Measurements from ENCODE around the gene B9D1. TPM values are rescaled to one million over a fixed set of nuclear protein-coding genes. Genes with fewer than 3 reads are reported as not detected.

The B9D1 gene
- total and polyA plus RNA-seq, 8 donors: 10.9 to 22.8 (median 16.8) TPM; not detected in 2

GRCh38 chr17:19325542-19325941 is 37.0 kb downstream of the B9D1 start:
- peaks cover 0 to 4% (median 0%) of the 10 kb centered on the region in 4 donors for H3K9me3 ChIP-seq
- no peak for TF ChIP-seq POLR2A (IDR thresholded peaks at IDR 0.05)
- no peak for TF ChIP-seq CTCF (IDR thresholded peaks at IDR 0.05)
- no peak for TF ChIP-seq POLR2AphosphoS5 (IDR thresholded peaks at IDR 0.05)
- no peak for TF ChIP-seq EP300 (IDR thresholded peaks at IDR 0.05)
- H3K4me3 ChIP-seq: no peak overlapping the region
- H3K27me3 ChIP-seq: no peaks in the 10 kb centered on the region
- peaks cover 0 to 51% (median 45%) of the 10 kb centered on the region in 4 donors for H3K36me3 ChIP-seq
- H3K27ac ChIP-seq: no peak overlapping the region
- DNase-seq: no peak
- no peaks in the 10 kb centered on the region for H3K4me1 ChIP-seq
- intact Hi-C loops (cut with DNase I; ENCODE audit: low total_unique reads): no loop called here

DNA sequence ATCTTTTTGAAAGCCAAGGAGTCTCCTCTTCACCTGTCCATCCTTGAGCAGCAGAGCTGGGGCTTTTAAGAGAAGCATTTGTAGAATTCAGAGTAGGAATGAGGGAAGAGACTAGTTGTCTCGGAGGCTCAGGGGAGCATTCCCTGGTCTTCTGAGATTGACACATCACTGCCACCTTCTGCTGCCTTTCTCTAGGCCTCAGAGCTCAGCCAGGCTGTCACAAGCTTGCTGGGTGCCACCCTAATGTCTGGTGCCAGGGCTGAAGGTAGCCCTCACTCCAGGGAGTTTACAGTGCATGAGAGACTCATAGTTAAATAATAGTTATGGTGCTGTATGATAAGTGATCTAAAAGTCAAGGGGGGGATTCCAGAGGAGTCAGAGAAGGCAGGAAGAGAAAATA is 39.7 kb downstream of the B9D1 start:
- DNase-seq: no peak
- WGBS, 5 donors: 90 to 100% (median 92%) methylated on average over 1 of the region's 1 CpG
- H3K4me3 ChIP-seq: no peak overlapping the region
- no peak overlapping the region for H3K27ac ChIP-seq
- H3K9me3 ChIP-seq: peaks cover 0 to 4% (median 0%) of the 10 kb centered on the region in 4 donors
- H3K27me3 ChIP-seq: no peaks in the 10 kb centered on the region
- H3K4me1 ChIP-seq: no peaks in the 10 kb centered on the region
- TF ChIP-seq POLR2AphosphoS5 (IDR thresholded peaks at IDR 0.05): no peak
- no peak for TF ChIP-seq EP300 (IDR thresholded peaks at IDR 0.05)
- TF ChIP-seq CTCF (IDR thresholded peaks at IDR 0.05): no peak
- TF ChIP-seq POLR2A (IDR thresholded peaks at IDR 0.05): no peak
- peaks cover 0 to 29% (median 25%) of the 10 kb centered on the region in 4 donors for H3K36me3 ChIP-seq
- intact Hi-C loops (cut with DNase I; ENCODE audit: low total_unique reads): no loop called here

DNA sequence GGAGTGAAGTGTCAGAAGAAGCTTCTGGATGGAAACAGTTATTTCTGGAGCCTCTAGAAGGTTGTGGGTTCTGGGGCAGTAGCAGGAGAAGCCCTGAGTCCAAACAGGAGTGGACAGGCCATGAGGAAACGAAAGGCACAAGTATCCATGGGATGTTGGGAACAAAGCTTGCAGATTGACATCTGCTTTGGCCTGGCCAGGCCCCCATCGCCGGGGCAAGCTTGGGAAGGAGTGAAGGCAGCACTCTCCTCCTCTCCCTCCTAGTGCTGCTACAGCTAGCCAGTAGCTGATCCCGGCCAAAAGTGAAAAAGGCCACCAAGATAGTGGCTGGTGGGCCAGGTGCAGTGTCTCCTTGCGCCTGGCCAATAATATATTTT is 40.4 kb downstream of the B9D1 start:
- H3K9me3 ChIP-seq: peaks cover 0 to 4% (median 0%) of the 10 kb centered on the region in 4 donors
- WGBS, 5 donors: 74 to 98% (median 93%) methylated on average over 5 of the region's 5 CpGs
- H3K4me3 ChIP-seq: no peak overlapping the region
- H3K36me3 ChIP-seq: peaks cover 0 to 33% (median 29%) of the 10 kb centered on the region in 4 donors
- intact Hi-C loops (cut with DNase I; ENCODE audit: low total_unique reads): no loop called here
- DNase-seq: no peak
- TF ChIP-seq POLR2A (IDR thresholded peaks at IDR 0.05) (no peak), POLR2AphosphoS5 (IDR thresholded peaks at IDR 0.05) (no peak), CTCF (IDR thresholded peaks at IDR 0.05) (no peak), EP300 (IDR thresholded peaks at IDR 0.05) (no peak)
- H3K4me1 ChIP-seq: peaks cover 0 to 7% (median 0%) of the 10 kb centered on the region in 4 donors
- H3K27me3 ChIP-seq: no peaks in the 10 kb centered on the region
- H3K27ac ChIP-seq: no peak overlapping the region

DNA sequence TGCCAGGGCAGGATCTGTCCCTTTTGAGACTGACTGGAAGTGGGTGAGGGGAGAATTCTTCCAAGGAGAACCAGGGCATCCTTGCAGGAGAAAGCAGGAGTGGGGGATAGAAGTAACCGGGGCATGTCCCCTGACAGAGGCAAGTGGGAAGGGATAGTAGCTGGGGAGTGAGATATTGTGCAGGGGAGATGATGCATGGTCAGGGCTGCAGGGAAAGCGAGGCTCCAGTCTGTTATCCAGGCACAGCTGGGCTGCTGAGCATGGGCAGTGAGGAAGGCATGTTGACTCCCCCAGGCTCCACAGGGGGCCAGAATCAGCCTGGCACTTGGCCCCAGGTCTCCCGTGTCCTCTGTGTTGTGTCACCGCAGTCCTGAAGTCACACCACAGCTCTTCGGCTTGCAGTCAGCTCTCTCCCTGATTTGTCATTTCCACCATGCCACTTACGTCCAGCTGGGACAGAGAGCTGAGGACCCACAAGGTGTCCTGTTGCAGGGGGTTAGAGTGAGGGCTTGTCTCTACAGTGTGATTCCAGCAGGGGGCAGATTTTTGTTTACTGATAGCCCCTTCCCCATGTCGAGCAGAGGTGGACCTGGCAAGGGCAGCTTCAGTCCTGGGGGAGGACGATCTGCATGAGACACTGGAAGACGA is 40.9 kb downstream of the B9D1 start:
- intact Hi-C loops (cut with DNase I; ENCODE audit: low total_unique reads): no loop called here
- no peak overlapping the region for H3K27ac ChIP-seq
- no peak overlapping the region for H3K4me3 ChIP-seq
- H3K27me3 ChIP-seq: no peaks in the 10 kb centered on the region
- DNase-seq: no peak
- TF ChIP-seq CTCF (IDR thresholded peaks at IDR 0.05) (no peak), EP300 (IDR thresholded peaks at IDR 0.05) (no peak), POLR2A (IDR thresholded peaks at IDR 0.05) (no peak), POLR2AphosphoS5 (IDR thresholded peaks at IDR 0.05) (no peak)
- 80 to 90% (median 86%) methylated on average over 6 to 9 of the region's 9 CpGs for WGBS, 5 donors
- peaks cover 0 to 4% (median 0%) of the 10 kb centered on the region in 4 donors for H3K9me3 ChIP-seq
- H3K4me1 ChIP-seq: peaks cover 0 to 11% (median 0%) of the 10 kb centered on the region in 4 donors
- H3K36me3 ChIP-seq: peaks cover 0 to 33% (median 29%) of the 10 kb centered on the region in 4 donors

Data from stomach (tissue), 9 donors.